IMR-90 (cell line): ENCODE measurements around the gene ANKRD30A. TPM values are rescaled to one million over a fixed set of nuclear protein-coding genes. Genes with fewer than 3 reads are reported as not detected.

Experiments
- ATAC-seq: fragments of 200-7000 bp; cut with Tn5 transposase; 2 replicates; pipeline ENCODE4 v1.9.1; 2020; ENCODE audit warnings: low read depth, mild to moderate bottlenecking, moderate library complexity
- BruUV-seq: library from RNA; stranded (reverse); fragments of 400-500 nt; replicated peaks from 2 replicates; lab custom pipeline; 2021; lab: Mats Ljungman, UMichigan
- CTCF ChIA-PET: fragments of 300-600 bp; formaldehyde crosslinking; extraction: SDS; loops from one replicate; lab custom pipeline; 2021; ENCODE audit warnings: antibody characterized with exemption; lab: Yijun Ruan, JAX
- POLR2A ChIA-PET: fragments of 300-600 bp; sonication (Branson Sonifier 250); formaldehyde crosslinking; loops from one replicate; lab custom pipeline; 2022; ENCODE audit warnings: antibody characterized with exemption; ENCODE audit not compliant: unreplicated experiment; lab: Charles Lee
- DNase-seq: peaks from one replicate; pipeline ENCODE4 v3.0.0; 2013
- H2AFZ ChIP-seq: replicated peaks from 2 replicates; pipeline ENCODE3; 2013; ENCODE audit warnings: low read length, mild to moderate bottlenecking; ENCODE audit not compliant: poor library complexity
- H2AK5ac ChIP-seq: 2 replicates; pipeline ENCODE4 v1.6.1; 2013; ENCODE audit warnings: low read depth, low read length, inconsistent platforms
- H2AK9ac ChIP-seq: replicated peaks from 2 replicates; pipeline ENCODE3; 2013; ENCODE audit warnings: mild to moderate bottlenecking, low read depth, low read length, moderate library complexity; ENCODE audit not compliant: poor library complexity
- H2BK120ac ChIP-seq: 2 replicates; pipeline ENCODE4 v1.6.1; 2013; ENCODE audit warnings: low read depth, low read length, inconsistent platforms
- H2BK15ac ChIP-seq: 3 replicates; pipeline ENCODE4 v1.6.1; 2013; ENCODE audit warnings: low read depth, low read length, inconsistent platforms
- H2BK20ac ChIP-seq: 2 replicates; pipeline ENCODE4 v1.6.1; 2013; ENCODE audit warnings: low read depth, mild to moderate bottlenecking, inconsistent platforms, low read length, moderate library complexity
- H2BK5ac ChIP-seq: 2 replicates; pipeline ENCODE4 v1.6.1; 2013; ENCODE audit warnings: mild to moderate bottlenecking, low read depth, low read length, inconsistent platforms; ENCODE audit not compliant: poor library complexity, severe bottlenecking
- H3K14ac ChIP-seq: replicated peaks from 2 replicates; pipeline ENCODE4 v1.6.1; 2013; ENCODE audit warnings: low read depth, low read length, inconsistent platforms
- H3K18ac ChIP-seq: 2 replicates; pipeline ENCODE4 v1.6.1; 2013; ENCODE audit warnings: low read depth, low read length, control low read depth
- H3K23ac ChIP-seq: 2 replicates; pipeline ENCODE4 v1.6.1; 2013; ENCODE audit warnings: low read depth, low read length, inconsistent platforms
- H3K27ac ChIP-seq: 2 replicates; pipeline ENCODE4 v1.5.1; 2013; ENCODE audit warnings: mild to moderate bottlenecking, control low read depth, low read length; ENCODE audit not compliant: insufficient read depth
- H3K27me3 ChIP-seq: 2 replicates; pipeline ENCODE4 v1.6.1; 2013; ENCODE audit warnings: low read length; ENCODE audit not compliant: control insufficient read depth, insufficient read depth
- H3K36me3 ChIP-seq: 2 replicates; pipeline ENCODE4 v1.6.1; 2013; ENCODE audit warnings: low read length, mixed read lengths; ENCODE audit not compliant: control insufficient read depth, insufficient read depth
- H3K4ac ChIP-seq: 2 replicates; pipeline ENCODE4 v1.6.1; 2013; ENCODE audit warnings: low read depth, low read length, inconsistent platforms
- H3K4me1 ChIP-seq: 2 replicates; pipeline ENCODE4 v1.6.1; 2013; ENCODE audit warnings: low read length, mixed read lengths; ENCODE audit not compliant: control insufficient read depth, insufficient read depth
- H3K4me2 ChIP-seq: 2 replicates; pipeline ENCODE4 v1.6.1; 2013; ENCODE audit warnings: low read depth, mild to moderate bottlenecking, control low read depth, low read length, moderate library complexity
- H3K4me3 ChIP-seq: 2 replicates; pipeline ENCODE4 v1.5.1; 2013; ENCODE audit warnings: low read depth, mild to moderate bottlenecking, control low read depth, low read length, moderate library complexity; ENCODE audit not compliant: insufficient read depth
- H3K56ac ChIP-seq: 2 replicates; pipeline ENCODE4 v1.6.1; 2013; ENCODE audit warnings: low read length, inconsistent platforms; ENCODE audit not compliant: insufficient read depth; ENCODE audit errors: extremely low read depth
- H3K79me1 ChIP-seq, 2 experiments: 2 replicates each; pipeline ENCODE4 v1.6.1; 2013; ENCODE audit warnings: low read length in 2 of 2, inconsistent platforms in 1 of 2, low read depth in 1 of 2
- H3K9ac ChIP-seq: 2 replicates; pipeline ENCODE4 v1.6.1; 2013; ENCODE audit warnings: low read depth, low read length, control low read depth
- H3K9me1 ChIP-seq: 2 replicates; pipeline ENCODE4 v1.6.1; 2013; ENCODE audit warnings: low read length, inconsistent platforms; ENCODE audit not compliant: insufficient read depth
- H3K9me3 ChIP-seq: 2 replicates; pipeline ENCODE4 v1.6.1; 2013; ENCODE audit warnings: low read length; ENCODE audit not compliant: control insufficient read depth, insufficient read depth
- H4K20me1 ChIP-seq: 2 replicates; pipeline ENCODE4 v1.6.1; 2013; ENCODE audit warnings: low read length, inconsistent platforms; ENCODE audit not compliant: insufficient read depth
- H4K5ac ChIP-seq: 2 replicates; pipeline ENCODE4 v1.6.1; 2013; ENCODE audit warnings: mild to moderate bottlenecking, low read depth, low read length, control low read depth
- H4K8ac ChIP-seq, 2 experiments: 2 replicates each; pipeline ENCODE4 v1.6.1; 2013; ENCODE audit warnings: low read depth in 2 of 2, low read length in 2 of 2, control low read depth in 1 of 2, inconsistent platforms in 1 of 2
- H4K91ac ChIP-seq: 2 replicates; pipeline ENCODE4 v1.6.1; 2013; ENCODE audit warnings: low read depth, low read length, inconsistent platforms; ENCODE audit not compliant: insufficient read depth
- BHLHE40 ChIP-seq: fragments of 150-350 bp; IDR thresholded peaks from 2 replicates; pipeline ENCODE4 v1.6.1; 2016; ENCODE audit warnings: mild to moderate bottlenecking, low read depth, low read length
- CEBPB ChIP-seq: IDR thresholded peaks from 2 replicates; pipeline ENCODE4 v1.6.1; 2012; ENCODE audit warnings: low read depth, low read length, improper control_type of control experiment
- CHD1 ChIP-seq: IDR thresholded peaks from 2 replicates; pipeline ENCODE4 v1.6.1; 2012; ENCODE audit warnings: low read depth, low read length, improper control_type of control experiment
- CTCF ChIP-seq: conservative IDR thresholded peaks from 2 replicates; pipeline ENCODE4 v1.5.1; 2012; ENCODE audit warnings: mild to moderate bottlenecking, low read depth, low read length, improper control_type of control experiment
- ELK1 ChIP-seq: fragments of 150-350 bp; IDR thresholded peaks from 2 replicates; pipeline ENCODE4 v1.6.1; 2016; ENCODE audit warnings: low read depth, mild to moderate bottlenecking, low read length, moderate library complexity, borderline replicate concordance
- FOS ChIP-seq: fragments of 150-350 bp; IDR thresholded peaks from 2 replicates; pipeline ENCODE4 v1.6.1; 2016; ENCODE audit warnings: low read depth, low read length
- MAFK ChIP-seq: IDR thresholded peaks from 2 replicates; pipeline ENCODE4 v1.6.1; 2012; ENCODE audit warnings: low read depth, low read length, improper control_type of control experiment
- MXI1 ChIP-seq: IDR thresholded peaks from 2 replicates; pipeline ENCODE4 v1.6.1; 2012; ENCODE audit warnings: low read depth, mild to moderate bottlenecking, low read length, moderate library complexity, borderline replicate concordance
- NFE2L2 ChIP-seq: fragments of 150-350 bp; IDR thresholded peaks from 2 replicates; pipeline ENCODE4 v1.6.1; 2016; ENCODE audit warnings: low read depth, mild to moderate bottlenecking, low read length
- POLR2A ChIP-seq: IDR thresholded peaks from 2 replicates; pipeline ENCODE4 v1.6.1; 2012; ENCODE audit warnings: mild to moderate bottlenecking, low read depth, low read length
- RAD21 ChIP-seq: IDR thresholded peaks from 2 replicates; pipeline ENCODE4 v1.6.1; 2012; ENCODE audit warnings: low read length, improper control_type of control experiment
- RCOR1 ChIP-seq: IDR thresholded peaks from 2 replicates; pipeline ENCODE4 v1.6.1; 2012; ENCODE audit warnings: mild to moderate bottlenecking, low read length, improper control_type of control experiment; ENCODE audit not compliant: insufficient replicate concordance
- RFX5 ChIP-seq: IDR thresholded peaks from 2 replicates; pipeline ENCODE4 v1.8.0; 2012; ENCODE audit warnings: low read depth, mild to moderate bottlenecking, low read length, moderate library complexity
- SMC3 ChIP-seq: fragments of 150-350 bp; IDR thresholded peaks from 2 replicates; pipeline ENCODE4 v1.6.1; 2016; ENCODE audit warnings: low read depth, mild to moderate bottlenecking, antibody characterized with exemption, low read length, moderate library complexity
- USF2 ChIP-seq: fragments of 150-350 bp; IDR thresholded peaks from 2 replicates; pipeline ENCODE4 v1.6.1; 2017; ENCODE audit warnings: mild to moderate bottlenecking, antibody characterized with exemption, low read length, low read depth
- WGBS, 2 experiments: methylation state at CpG; one replicate each; pipeline versions ENCODE4 v1.1.5 to v1.1.7; 2013; ENCODE audit warnings: missing lambda C conversion rate in 2 of 2; ENCODE audit not compliant: insufficient read length in 1 of 2; ENCODE audit errors: extremely low coverage in 2 of 2; 5-methylcytosine and 5-hydroxymethylcytosine counted together
- dilution Hi-C: fragments of 300-500 bp; cut with HindIII; formaldehyde crosslinking; loops from one replicate; pipeline ENCODE4 v1.14.3; 2018; ENCODE audit warnings: low sequenced_read_pairs; ENCODE audit not compliant: unreplicated experiment
- in situ Hi-C: fragments of 300-500 bp; cut with MboI; formaldehyde crosslinking; loops from 3 replicates; pipeline ENCODE4 v1.14.3; 2019; ENCODE audit warnings: low sequenced_read_pairs, inconsistent platforms, mixed read lengths
- intact Hi-C: fragments of 100-400 bp; cut with micrococcal nuclease; formaldehyde crosslinking; loops from 2 replicates; pipeline ENCODE4 v1.10.0; 2022
- polyA plus RNA-seq, 3 experiments: library from polyadenylated mRNA; depleted of rRNA; stranded (reverse); fragments of >200 nt; gene quantifications; 2 replicates each; pipeline ENCODE4 v1.2.3, GENCODE V29; 2012; ENCODE audit warnings: low replicate concordance in 1 of 3
- total RNA-seq: library from RNA; depleted of rRNA; stranded (reverse); fragments of >200 nt; gene quantifications from 2 replicates; pipeline ENCODE4 v1.2.3, GENCODE V29; 2012

The ANKRD30A gene
- total and polyA plus RNA-seq, 2 of the 4 experiments (the other 2 are of a cell fraction) = not detected

- WGBS, 2 experiments = no CpG with 5 or more reads among the region's 3 CpGs
- Histone ChIP-seq H3K9ac (no peak overlapping the region), H3K4me2 (no peak overlapping the region), H3K27me3 (no peaks in the 10 kb centered on the region), H3K56ac (no peak overlapping the region), H2BK120ac (no peak overlapping the region), H3K18ac (no peak overlapping the region), H3K14ac (no peak overlapping the region), H3K9me3 (peaks cover 11% of the 10 kb centered on the region), H4K91ac (no peak overlapping the region), H4K20me1 (no peaks in the 10 kb centered on the region), H2AK9ac (no peak overlapping the region), H2AFZ (no peak overlapping the region), H3K79me1 (no peaks in the 10 kb centered on the region), H3K4me3 (no peak overlapping the region), H4K5ac (no peak overlapping the region), H3K4me1 (no peaks in the 10 kb centered on the region), H3K4ac (no peak overlapping the region), H2AK5ac (no peak overlapping the region), H4K8ac (no peak overlapping the region), H3K27ac (no peak overlapping the region), H2BK15ac (no peak overlapping the region), H2BK20ac (no peak overlapping the region), H3K23ac (no peak overlapping the region), H2BK5ac (no peak overlapping the region), H3K9me1 (no peaks in the 10 kb centered on the region), H3K36me3 (no peaks in the 10 kb centered on the region)
- ATAC-seq (no peak), DNase-seq (no peak)
- dilution Hi-C loops (no loop called here), in situ Hi-C loops (no loop called here), intact Hi-C loops (no loop called here)
- TF ChIP-seq USF2 = no peak
- no peak for TF ChIP-seq FOS
- no peak for TF ChIP-seq BHLHE40
- TF ChIP-seq POLR2A = no peak
- TF ChIP-seq NFE2L2 = no peak
- TF ChIP-seq RCOR1 = no peak
- TF ChIP-seq SMC3 = no peak
- no peak for TF ChIP-seq ELK1
- no peak for TF ChIP-seq CHD1
- TF ChIP-seq CTCF = no peak
- TF ChIP-seq MXI1 = no peak
- TF ChIP-seq MAFK = no peak
- TF ChIP-seq RAD21 = no peak
- TF ChIP-seq RFX5 = no peak
- TF ChIP-seq CEBPB = no peak
- ChIA-PET POLR2A (no interaction called here), CTCF (no interaction called here)
- no TSS peak for BruUV-seq
Observed at GRCh38 chr10:37314350-37314749, 189.0 kb downstream of the ANKRD30A start.
